A375 (cell line): ENCODE measurements around the gene LUC7L2. TPM values are rescaled to one million over a fixed set of nuclear protein-coding genes. Genes with fewer than 3 reads are reported as not detected.

Experiments used
- small RNA-seq: library from RNA; depleted of rRNA; stranded (forward); fragments of <200 nt; gene quantifications from one replicate; pipeline ENCODE3, GENCODE V24; 2014
- total RNA-seq: library from RNA; depleted of rRNA; stranded (reverse); fragments of >200 nt; shearing (Covaris generic); gene quantifications from 2 replicates; pipeline ENCODE4 v1.2.3, GENCODE V29; 2014; rRNA removed

Gene LUC7L2
- 61.8 and 80.5 TPM in 2 replicates for total RNA-seq

GRCh38 chr7:139359366-139360209 lies at the start of gene LUC7L2:
LUC7L2 (plus strand) TSS chr7:139359894; CDS start chr7:139360262, 368 bp downstream.

GRCh38 chr7:139341058-139341775 lies 18.5 kb upstream of the LUC7L2 start, which contains the start of gene FMC1:
FMC1 (plus strand) TSS chr7:139341337; CDS start chr7:139341385, 48 bp downstream.

Small RNA genes lying within 50 kb of the gene (small RNA-seq; reads per million reads assigned to genes)
- gene RNU6-206P (not detected), gene RNU6-911P (not detected)

Other genes with a start within 250 kb of the LUC7L2 start
- gene UBN2, start 128.7 kb upstream of the LUC7L2 start, total RNA-seq = 4.2 and 4.9 TPM in 2 replicates
- gene FMC1, start 18.6 kb upstream of the LUC7L2 start, total RNA-seq = 18.9 and 26.9 TPM in 2 replicates
- 0.21 TPM in 1 of 2 replicates, not detected in the other for gene KLRG2, start 123.8 kb downstream of the LUC7L2 start, total RNA-seq
- not detected in 2 replicates for gene CLEC2L, start 163.8 kb downstream of the LUC7L2 start, total RNA-seq